Activated CD8-positive, alpha-beta T cell treated with anti-CD3 and anti-CD28 coated beads, Interleukin-2, amount 10 ng/mL, durations not matched to agents 7 days and 5 days (primary cell): ENCODE data around the gene NLGN4X. TPM values are rescaled to one million over a fixed set of nuclear protein-coding genes. Genes with fewer than 3 reads are reported as not detected.

Experiments
- ATAC-seq: fragments of 150-1000 bp; cut with Tn5 transposase; one replicate; pipeline ENCODE4 v1.10.0; 2021; ENCODE audit warnings: moderate library complexity
- CTCF ChIA-PET: fragments of 350-600 bp; sonication (Branson Sonifier 250); formaldehyde crosslinking; loops from one replicate; lab custom pipeline; 2021; ENCODE audit warnings: antibody characterized with exemption; lab: Charles Lee
- POLR2A ChIA-PET: fragments of 350-600 bp; sonication (Branson Sonifier 250); formaldehyde crosslinking; loops from one replicate; lab custom pipeline; 2021; ENCODE audit warnings: antibody characterized with exemption; lab: Charles Lee
- DNase-seq: peaks from one replicate; pipeline ENCODE4 v3.0.0-alpha.2; 2020
- H3K27ac Mint-ChIP-seq: one replicate; pipeline ENCODE4 v1.8.0; 2021; ENCODE audit warnings: mild to moderate bottlenecking, mixed read lengths
- H3K27me3 Mint-ChIP-seq: one replicate; pipeline ENCODE4 v1.8.0; 2021; ENCODE audit warnings: low read depth, mixed read lengths
- H3K36me3 Mint-ChIP-seq: one replicate; pipeline ENCODE4 v1.8.0; 2021; ENCODE audit warnings: low read depth, mixed read lengths
- H3K4me1 Mint-ChIP-seq: one replicate; pipeline ENCODE4 v1.8.0; 2021; ENCODE audit warnings: low read depth, mixed read lengths
- H3K4me3 Mint-ChIP-seq: one replicate; pipeline ENCODE4 v1.8.0; 2021; ENCODE audit warnings: mild to moderate bottlenecking, mixed read lengths
- H3K9me3 Mint-ChIP-seq: one replicate; pipeline ENCODE4 v1.8.0; 2022; ENCODE audit warnings: mixed read lengths; ENCODE audit not compliant: insufficient read depth
- total RNA-seq, 2 experiments: library from RNA; stranded (reverse); gene quantifications; one replicate each; pipeline ENCODE4 v1.2.3, GENCODE V29; 2021

The NLGN4X gene
- total RNA-seq, 2 experiments from 2014 or later: not detected

- H3K36me3 Mint-ChIP-seq: no peaks in the 10 kb centered on the region
- H3K27me3 Mint-ChIP-seq: no peaks in the 10 kb centered on the region
- DNase-seq: no peak
- no peaks in the 10 kb centered on the region for H3K9me3 Mint-ChIP-seq
- no peak overlapping the region for H3K4me3 Mint-ChIP-seq
- no peaks in the 10 kb centered on the region for H3K4me1 Mint-ChIP-seq
- ATAC-seq: no peak
- ChIA-PET POLR2A (interaction anchor here (0.5 kb wide), 1 partner anchor 52 kb away, joined by 7 read pairs; no protein-coding TSS in a partner anchor), CTCF (no interaction called here)
- H3K27ac Mint-ChIP-seq: no peak overlapping the region
These were observed 199.7 kb downstream of the NLGN4X start for GRCh38 chrX:6029014-6029413.

DNA sequence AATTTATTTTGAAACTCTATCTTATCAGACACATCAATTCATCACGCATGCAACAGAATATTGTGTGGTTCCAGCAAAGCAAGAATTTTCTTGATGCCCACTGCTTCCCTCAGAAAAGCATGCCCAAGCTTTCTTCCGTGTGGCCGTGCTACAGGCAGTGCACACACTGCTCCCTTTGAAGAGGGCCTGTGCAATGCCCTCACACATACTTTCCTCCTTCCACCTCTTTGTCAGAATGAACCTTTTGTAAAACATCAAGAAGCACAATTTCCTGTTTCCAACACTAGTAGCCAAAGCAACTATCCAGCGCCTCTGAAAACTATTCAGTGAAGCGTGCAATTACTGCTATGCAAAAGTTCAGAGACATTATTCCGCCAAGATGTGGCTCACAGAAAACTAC lies 201.7 kb downstream of the NLGN4X start:
- no peak for ATAC-seq
- ChIA-PET CTCF (no interaction called here), POLR2A (no interaction called here)
- Mint-ChIP-seq H3K4me3 (no peak overlapping the region), H3K9me3 (no peaks in the 10 kb centered on the region), H3K4me1 (no peaks in the 10 kb centered on the region), H3K27ac (no peak overlapping the region), H3K27me3 (no peaks in the 10 kb centered on the region), H3K36me3 (no peaks in the 10 kb centered on the region)
- no peak for DNase-seq

GRCh38 chrX:6026429-6026828 lies 202.2 kb downstream of the NLGN4X start:
- no peaks in the 10 kb centered on the region for H3K36me3 Mint-ChIP-seq
- H3K9me3 Mint-ChIP-seq: no peaks in the 10 kb centered on the region
- DNase-seq: no peak
- no peak overlapping the region for H3K27ac Mint-ChIP-seq
- H3K4me1 Mint-ChIP-seq: no peaks in the 10 kb centered on the region
- POLR2A ChIA-PET: no interaction called here
- CTCF ChIA-PET: no interaction called here
- no peak for ATAC-seq
- H3K4me3 Mint-ChIP-seq: no peak overlapping the region
- no peaks in the 10 kb centered on the region for H3K27me3 Mint-ChIP-seq

GRCh38 chrX:6024204-6024603 lies 204.5 kb downstream of the NLGN4X start:
- ATAC-seq (no peak), DNase-seq (no peak)
- Mint-ChIP-seq H3K4me1 (no peaks in the 10 kb centered on the region), H3K36me3 (no peaks in the 10 kb centered on the region), H3K4me3 (no peak overlapping the region), H3K9me3 (no peaks in the 10 kb centered on the region), H3K27ac (no peak overlapping the region), H3K27me3 (no peaks in the 10 kb centered on the region)
- POLR2A ChIA-PET: no interaction called here
- CTCF ChIA-PET: no interaction called here

GRCh38 chrX:6021316-6022091 lies 207.2 kb downstream of the NLGN4X start:
- Mint-ChIP-seq H3K9me3 (no peaks in the 10 kb centered on the region), H3K27me3 (no peaks in the 10 kb centered on the region), H3K4me1 (no peaks in the 10 kb centered on the region), H3K27ac (no peak overlapping the region), H3K36me3 (no peaks in the 10 kb centered on the region), H3K4me3 (no peak overlapping the region)
- DNase-seq (peak; percentile 25), ATAC-seq (no peak)
- ChIA-PET CTCF (no interaction called here), POLR2A (no interaction called here)

DNA sequence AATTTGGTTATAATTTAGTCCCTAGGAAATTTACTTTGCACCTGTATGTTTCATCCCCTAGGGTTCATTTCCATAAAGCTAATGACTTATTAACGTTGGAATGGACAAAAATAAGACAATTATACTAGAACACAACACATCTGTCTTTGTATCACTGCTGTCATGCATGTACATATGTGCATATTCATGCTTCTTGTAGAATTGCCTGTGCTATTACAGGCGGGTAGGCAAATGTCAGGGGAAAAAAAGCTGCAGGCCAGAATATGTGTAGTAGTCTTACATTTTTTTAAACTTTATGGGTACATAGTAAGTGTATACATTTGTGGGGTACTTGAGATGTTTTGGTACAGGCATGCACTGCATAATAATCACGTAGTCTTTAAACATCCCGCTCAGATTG lies 209.6 kb downstream of the NLGN4X start:
- ChIA-PET CTCF (no interaction called here), POLR2A (no interaction called here)
- Mint-ChIP-seq H3K36me3 (no peaks in the 10 kb centered on the region), H3K27ac (no peak overlapping the region), H3K27me3 (no peaks in the 10 kb centered on the region), H3K4me3 (no peak overlapping the region), H3K9me3 (no peaks in the 10 kb centered on the region), H3K4me1 (no peaks in the 10 kb centered on the region)
- DNase-seq (no peak), ATAC-seq (no peak)

- POLR2A ChIA-PET: no interaction called here
- Mint-ChIP-seq H3K27me3 (no peaks in the 10 kb centered on the region), H3K36me3 (no peaks in the 10 kb centered on the region), H3K4me1 (no peaks in the 10 kb centered on the region), H3K9me3 (no peaks in the 10 kb centered on the region), H3K27ac (no peak overlapping the region), H3K4me3 (no peak overlapping the region)
- CTCF ChIA-PET: no interaction called here
- ATAC-seq (no peak), DNase-seq (no peak)
These were observed 213.2 kb downstream of the NLGN4X start for GRCh38 chrX:6015423-6015822.

GRCh38 chrX:6012357-6012756 lies 216.3 kb downstream of the NLGN4X start:
- DNase-seq (no peak), ATAC-seq (no peak)
- no peak overlapping the region for H3K27ac Mint-ChIP-seq
- no peak overlapping the region for H3K4me3 Mint-ChIP-seq
- H3K9me3 Mint-ChIP-seq: no peaks in the 10 kb centered on the region
- ChIA-PET POLR2A (no interaction called here), CTCF (no interaction called here)
- H3K4me1 Mint-ChIP-seq: no peaks in the 10 kb centered on the region
- H3K27me3 Mint-ChIP-seq: no peaks in the 10 kb centered on the region
- H3K36me3 Mint-ChIP-seq: no peaks in the 10 kb centered on the region

- CTCF ChIA-PET: no interaction called here
- POLR2A ChIA-PET: no interaction called here
These were observed 222.8 kb downstream of the NLGN4X start for GRCh38 chrX:6005856-6006255.

GRCh38 chrX:6004529-6004928 lies 224.1 kb downstream of the NLGN4X start:
- no peaks in the 10 kb centered on the region for H3K9me3 Mint-ChIP-seq

More at GRCh38 chrX:6005856-6006255, 222.8 kb downstream of the NLGN4X start:
- H3K4me1 Mint-ChIP-seq: no peaks in the 10 kb centered on the region
- H3K4me3 Mint-ChIP-seq: no peak overlapping the region
- DNase-seq (no peak), ATAC-seq (no peak)
- H3K27ac Mint-ChIP-seq: no peak overlapping the region
- H3K36me3 Mint-ChIP-seq: no peaks in the 10 kb centered on the region
- no peaks in the 10 kb centered on the region for H3K9me3 Mint-ChIP-seq
- H3K27me3 Mint-ChIP-seq: no peaks in the 10 kb centered on the region

DNA sequence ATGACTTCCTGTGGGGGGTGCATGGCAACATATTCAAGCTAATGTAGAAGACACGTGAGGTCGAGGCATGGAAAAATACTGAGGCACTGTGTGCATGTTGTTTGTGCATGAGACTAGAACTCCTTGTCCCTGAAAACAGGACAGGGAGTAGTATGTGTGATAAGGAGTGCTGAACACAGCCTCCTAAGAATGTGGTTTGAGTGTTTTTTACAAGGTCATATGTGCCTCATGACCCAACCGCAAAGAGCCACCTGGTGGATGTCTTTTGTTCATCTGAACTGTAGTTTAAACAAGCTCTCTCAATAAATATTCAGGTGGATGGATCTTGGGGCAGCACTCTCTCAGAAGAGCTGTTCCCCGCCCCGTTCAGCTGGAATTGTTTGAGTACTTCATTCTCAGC lies 226.6 kb downstream of the NLGN4X start:
- no peaks in the 10 kb centered on the region for H3K4me1 Mint-ChIP-seq
- no peak overlapping the region for H3K4me3 Mint-ChIP-seq
- no peak for ATAC-seq
- no peak for DNase-seq
- CTCF ChIA-PET: no interaction called here
- H3K27me3 Mint-ChIP-seq: no peaks in the 10 kb centered on the region
- no peaks in the 10 kb centered on the region for H3K36me3 Mint-ChIP-seq
- POLR2A ChIA-PET: no interaction called here
- no peaks in the 10 kb centered on the region for H3K9me3 Mint-ChIP-seq
- no peak overlapping the region for H3K27ac Mint-ChIP-seq

More at GRCh38 chrX:6004529-6004928, 224.1 kb downstream of the NLGN4X start:
- no peak overlapping the region for H3K4me3 Mint-ChIP-seq
- H3K4me1 Mint-ChIP-seq: no peaks in the 10 kb centered on the region
- no peak for DNase-seq
- no peaks in the 10 kb centered on the region for H3K36me3 Mint-ChIP-seq
- no peak for ATAC-seq
- H3K27ac Mint-ChIP-seq: no peak overlapping the region
- no peaks in the 10 kb centered on the region for H3K27me3 Mint-ChIP-seq
- ChIA-PET POLR2A (no interaction called here), CTCF (no interaction called here)

DNA sequence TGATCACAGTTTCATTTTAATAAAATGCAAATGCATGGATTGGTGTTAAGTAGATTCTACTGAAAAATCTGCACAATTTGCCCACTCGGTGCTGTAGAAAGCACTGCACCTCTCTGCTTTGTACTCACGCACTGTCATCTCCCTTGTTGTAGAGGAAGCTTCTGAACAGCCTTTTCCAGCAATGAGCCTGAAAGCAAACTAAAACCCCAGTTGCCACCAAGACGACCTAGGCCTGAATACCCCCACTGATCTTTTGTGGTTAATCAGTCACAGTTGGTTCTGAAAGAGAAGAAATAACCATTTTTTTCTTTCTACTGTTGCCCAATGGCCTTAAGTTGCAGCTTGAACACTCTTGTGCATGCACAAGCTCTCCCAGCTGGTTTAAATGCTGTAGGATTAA lies 229.8 kb downstream of the NLGN4X start:
- no peak for DNase-seq
- H3K4me3 Mint-ChIP-seq: no peak overlapping the region
- H3K27ac Mint-ChIP-seq: no peak overlapping the region
- no peaks in the 10 kb centered on the region for H3K36me3 Mint-ChIP-seq
- H3K9me3 Mint-ChIP-seq: no peaks in the 10 kb centered on the region
- H3K4me1 Mint-ChIP-seq: no peaks in the 10 kb centered on the region
- ChIA-PET CTCF (no interaction called here), POLR2A (no interaction called here)
- ATAC-seq: no peak
- H3K27me3 Mint-ChIP-seq: no peaks in the 10 kb centered on the region

GRCh38 chrX:5998456-5998855 lies 230.2 kb downstream of the NLGN4X start:
- ChIA-PET CTCF (no interaction called here), POLR2A (no interaction called here)
- Mint-ChIP-seq H3K4me1 (no peaks in the 10 kb centered on the region), H3K27ac (no peak overlapping the region), H3K4me3 (no peak overlapping the region), H3K27me3 (no peaks in the 10 kb centered on the region), H3K36me3 (no peaks in the 10 kb centered on the region), H3K9me3 (no peaks in the 10 kb centered on the region)
- DNase-seq (no peak), ATAC-seq (no peak)
